ENCODE data around the gene LSM14B.

The LSM14B gene

DNA sequence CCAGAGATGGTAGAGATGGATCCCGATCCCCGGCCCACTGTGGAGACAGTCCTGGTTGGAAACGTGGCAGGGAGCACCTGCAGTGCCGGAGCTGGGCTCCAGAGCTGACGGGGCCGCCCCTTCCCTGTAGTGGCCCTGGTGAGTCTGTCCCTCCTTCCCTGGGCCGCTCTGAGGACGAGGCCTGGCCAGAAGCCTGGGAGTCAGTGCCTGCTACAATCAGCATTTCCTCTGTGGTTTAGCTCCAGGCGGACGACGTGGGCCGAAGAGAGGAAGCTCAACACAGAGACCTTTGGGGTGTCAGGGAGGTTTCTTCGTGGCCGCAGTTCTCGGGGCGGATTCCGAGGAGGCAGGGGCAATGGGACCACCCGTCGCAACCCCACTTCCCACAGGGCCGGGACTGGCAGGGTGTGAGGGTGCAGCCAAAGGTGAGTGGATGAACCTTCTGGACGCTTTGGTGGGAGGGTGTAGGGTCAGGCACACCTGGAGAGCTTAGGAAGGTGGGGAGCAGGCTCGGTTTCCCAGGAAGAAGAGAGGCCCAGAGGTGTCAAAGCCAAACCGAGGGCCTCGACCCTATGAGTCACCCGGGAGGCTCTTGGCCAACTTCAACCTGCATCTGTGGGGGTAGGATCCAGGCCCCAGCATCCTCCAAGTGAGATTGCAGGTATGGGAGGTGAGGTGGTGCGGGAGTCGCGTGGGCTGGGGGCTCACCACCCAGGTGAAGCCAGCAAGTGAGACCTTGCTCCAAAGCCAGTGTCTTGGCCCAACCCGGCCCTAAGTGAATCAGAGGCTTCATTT lies 11.0 kb downstream of the LSM14B start:
- no peak for DNase-seq (ENCODE audit: low read depth)
- TF ChIP-seq, protein P1, sequence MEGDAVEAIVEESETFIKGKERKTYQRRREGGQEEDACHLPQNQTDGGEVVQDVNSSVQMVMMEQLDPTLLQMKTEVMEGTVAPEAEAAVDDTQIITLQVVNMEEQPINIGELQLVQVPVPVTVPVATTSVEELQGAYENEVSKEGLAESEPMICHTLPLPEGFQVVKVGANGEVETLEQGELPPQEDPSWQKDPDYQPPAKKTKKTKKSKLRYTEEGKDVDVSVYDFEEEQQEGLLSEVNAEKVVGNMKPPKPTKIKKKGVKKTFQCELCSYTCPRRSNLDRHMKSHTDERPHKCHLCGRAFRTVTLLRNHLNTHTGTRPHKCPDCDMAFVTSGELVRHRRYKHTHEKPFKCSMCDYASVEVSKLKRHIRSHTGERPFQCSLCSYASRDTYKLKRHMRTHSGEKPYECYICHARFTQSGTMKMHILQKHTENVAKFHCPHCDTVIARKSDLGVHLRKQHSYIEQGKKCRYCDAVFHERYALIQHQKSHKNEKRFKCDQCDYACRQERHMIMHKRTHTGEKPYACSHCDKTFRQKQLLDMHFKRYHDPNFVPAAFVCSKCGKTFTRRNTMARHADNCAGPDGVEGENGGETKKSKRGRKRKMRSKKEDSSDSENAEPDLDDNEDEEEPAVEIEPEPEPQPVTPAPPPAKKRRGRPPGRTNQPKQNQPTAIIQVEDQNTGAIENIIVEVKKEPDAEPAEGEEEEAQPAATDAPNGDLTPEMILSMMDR (IDR thresholded peaks at IDR 0.05; ENCODE audit: insufficient read depth, low read depth, low read length, missing control alignments), result no peak

DNA sequence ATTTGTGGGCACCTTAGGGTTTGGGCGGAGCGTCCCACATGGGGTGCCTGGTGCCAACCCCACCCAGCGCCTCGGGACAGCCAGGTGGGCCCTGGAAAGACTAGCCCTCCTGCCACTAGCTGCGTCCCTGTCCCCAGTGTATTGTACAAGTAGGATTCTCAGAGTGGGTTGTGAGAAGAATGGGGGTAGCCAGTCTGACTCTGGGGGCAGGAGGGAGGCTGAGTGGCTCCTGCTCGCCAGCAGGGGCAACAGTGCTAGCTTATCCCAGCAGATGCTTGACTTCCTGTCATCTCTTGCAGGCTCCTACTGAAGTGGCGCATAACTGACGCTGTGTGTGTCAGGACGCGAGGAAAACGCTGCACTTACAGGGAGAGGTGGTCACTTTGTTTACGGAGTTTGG lies 11.6 kb downstream of the LSM14B start:
- TF ChIP-seq, protein P1 (IDR thresholded peaks at IDR 0.05; ENCODE audit: insufficient read depth, low read depth, low read length, missing control alignments), result no peak
- DNase-seq (ENCODE audit: low read depth), result peak; percentile 28
- no peak overlapping the region for H3K4me3 ChIP-seq (ENCODE audit: low read depth, low read length)

More for the DNA sequence above, 11.0 kb downstream of the LSM14B start:
- H3K4me3 ChIP-seq (ENCODE audit: low read depth, low read length), result no peak overlapping the region

DNA sequence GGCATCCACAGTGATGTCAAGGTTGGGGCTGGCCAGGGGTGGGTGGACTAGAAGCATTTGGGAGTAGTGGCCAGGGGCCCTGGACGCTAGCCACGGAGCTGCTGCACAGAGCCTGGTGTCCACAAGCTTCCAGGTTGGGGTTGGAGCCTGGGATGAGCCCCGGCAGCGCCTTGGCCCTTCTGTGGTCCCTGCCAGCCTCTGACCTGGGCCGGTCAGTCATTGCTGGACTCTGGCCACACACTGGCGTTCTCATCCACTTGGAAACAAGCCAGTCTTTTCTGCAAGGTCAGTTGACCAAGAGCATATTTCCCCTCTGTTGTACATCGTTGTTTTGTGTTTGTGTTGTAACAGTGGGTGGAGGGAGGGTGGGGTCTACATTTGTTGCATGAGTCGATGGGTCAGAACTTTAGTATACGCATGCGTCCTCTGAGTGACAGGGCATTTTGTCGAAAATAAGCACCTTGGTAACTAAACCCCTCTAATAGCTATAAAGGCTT lies 12.5 kb downstream of the LSM14B start:
- DNase-seq (ENCODE audit: low read depth), result no peak
- TF ChIP-seq, protein P1 (IDR thresholded peaks at IDR 0.05; ENCODE audit: insufficient read depth, low read depth, low read length, missing control alignments), result no peak
- H3K4me3 ChIP-seq (ENCODE audit: low read depth, low read length), result no peak overlapping the region

DNA sequence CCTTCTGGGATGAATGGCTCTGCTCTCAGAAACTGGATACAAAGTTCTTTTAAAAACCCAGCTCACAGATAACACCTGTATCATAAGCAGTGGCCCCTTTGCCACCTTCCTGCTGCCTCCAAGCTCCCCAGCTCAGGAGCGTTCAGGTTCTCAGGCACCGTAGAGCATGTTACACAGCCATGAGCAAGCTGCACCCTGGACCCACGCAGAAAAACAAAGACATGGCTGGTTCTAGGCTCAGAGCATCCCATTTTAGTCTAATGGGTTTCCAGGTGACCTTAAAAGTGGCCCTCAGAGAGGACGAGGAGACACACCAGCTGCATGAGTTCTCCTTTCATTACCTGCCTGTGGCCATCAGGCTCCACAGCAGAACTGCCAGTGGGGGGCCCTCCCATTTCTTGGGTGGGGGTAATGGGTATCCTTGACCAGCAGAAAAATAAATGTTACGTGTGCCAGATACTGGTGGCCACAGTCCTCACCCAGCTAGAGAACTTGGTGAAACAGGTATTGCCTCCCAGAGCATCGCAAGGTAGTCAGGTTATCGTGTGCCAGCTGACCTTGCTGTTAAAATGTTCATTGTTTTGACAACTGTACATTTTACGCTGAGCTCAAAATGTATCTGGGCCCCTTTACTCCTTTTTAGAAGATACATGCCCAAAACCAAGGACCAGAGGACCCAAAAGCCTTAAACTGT lies 13.4 kb downstream of the LSM14B start:
- H3K4me3 ChIP-seq (ENCODE audit: low read depth, low read length), result no peak overlapping the region
- TF ChIP-seq, protein P1 (IDR thresholded peaks at IDR 0.05; ENCODE audit: insufficient read depth, low read depth, low read length, missing control alignments), result no peak
- DNase-seq (ENCODE audit: low read depth), result no peak

DNA sequence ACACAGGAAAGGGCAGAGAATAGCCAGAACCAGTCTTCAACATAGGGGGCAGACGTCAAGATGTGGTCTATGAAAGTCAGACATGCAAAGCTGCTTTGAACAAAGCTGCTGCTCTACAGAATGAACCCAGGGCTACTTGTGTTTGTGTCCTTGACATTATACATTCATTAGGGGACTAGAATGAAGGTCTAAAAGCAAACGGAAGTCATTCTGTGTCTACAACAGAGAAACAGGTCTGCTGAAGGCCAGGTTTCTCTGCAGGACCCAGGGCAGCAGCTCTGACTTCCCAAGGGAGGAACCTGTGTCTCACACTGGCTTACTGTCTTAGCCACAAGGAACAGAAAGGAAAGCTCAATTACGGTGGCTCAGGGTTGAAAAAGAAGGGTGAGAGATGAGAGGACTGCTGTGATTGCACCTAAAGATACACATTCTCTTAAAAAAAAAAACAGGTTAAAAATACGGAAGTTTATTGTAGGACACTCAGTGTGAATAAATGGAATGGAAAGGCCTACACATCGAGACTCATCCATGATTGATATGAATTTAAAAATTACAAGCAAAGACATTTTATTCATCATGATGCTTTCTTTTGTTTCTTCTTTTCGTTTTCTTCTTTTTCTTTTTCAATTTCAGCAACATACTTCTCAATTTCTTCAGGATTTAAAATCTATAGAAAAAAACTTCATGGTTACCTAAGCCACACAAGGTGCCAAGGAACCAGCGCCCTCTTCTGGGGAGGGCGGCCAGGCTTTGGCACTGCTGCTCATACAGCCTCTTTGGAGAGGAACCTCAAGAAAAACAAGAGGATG lies 14.2 kb downstream of the LSM14B start:
- TF ChIP-seq, protein P1 (IDR thresholded peaks at IDR 0.05; ENCODE audit: insufficient read depth, low read depth, low read length, missing control alignments), result peak; percentile 71
- DNase-seq (ENCODE audit: low read depth), result peak; percentile 74
- H3K4me3 ChIP-seq (ENCODE audit: low read depth, low read length), result no peak overlapping the region

DNA sequence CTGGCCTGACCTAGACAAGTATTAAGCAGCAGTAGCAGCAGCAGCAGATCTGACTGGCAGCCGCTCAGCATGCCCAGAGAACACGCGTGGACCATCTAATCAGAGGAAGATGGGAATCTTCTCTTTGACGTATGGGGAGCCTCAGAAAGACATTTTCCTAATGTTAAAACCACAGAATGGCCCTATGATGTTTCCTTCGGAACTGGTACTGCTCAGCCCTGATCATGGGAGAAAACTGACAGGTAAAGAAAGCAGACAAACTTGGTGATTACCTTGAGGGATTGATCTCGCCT lies 14.8 kb downstream of the LSM14B start:
- TF ChIP-seq, protein P1 (IDR thresholded peaks at IDR 0.05; ENCODE audit: insufficient read depth, low read depth, low read length, missing control alignments), result no peak
- no peak for DNase-seq (ENCODE audit: low read depth)
- H3K4me3 ChIP-seq (ENCODE audit: low read depth, low read length), result no peak overlapping the region
